ENCODE data around the gene DNAH5. TPM values are rescaled to one million over a fixed set of nuclear protein-coding genes. Genes with fewer than 3 reads are reported as not detected.

DNAH5 gene
- total and polyA plus RNA-seq, 2 of the 8 experiments (the other 6 are each of a cell fraction or from before 2014, with no cell fraction given), result 0.30 to 0.73 TPM

GRCh38 chr5:13662626-13663025 lies 281.9 kb downstream of the DNAH5 start:
- DNase-seq (ENCODE audit: low read depth in 1 of 2, low spot score in 2 of 2), result no peak
- TF ChIP-seq SIRT6 (IDR thresholded peaks at IDR 0.05; ENCODE audit: low read length), result no peak
- TF ChIP-seq POU5F1 (IDR thresholded peaks at IDR 0.05; ENCODE audit: low read depth, low read length), result no peak
- no peak for TF ChIP-seq CREB1 (IDR thresholded peaks at IDR 0.05)
- TF ChIP-seq CHD1 (IDR thresholded peaks at IDR 0.05; ENCODE audit: low read depth, low read length), result no peak
- no peak for TF ChIP-seq TEAD4 (IDR thresholded peaks at IDR 0.05; ENCODE audit: low read depth, low read length)
- no peak for TF ChIP-seq YY1 (IDR thresholded peaks at IDR 0.05; ENCODE audit: low read depth, low read length)
- no peak for TF ChIP-seq RFX5 (IDR thresholded peaks at IDR 0.05; ENCODE audit: borderline replicate concordance, low read depth, low read length)
- no peak for TF ChIP-seq MAFK (IDR thresholded peaks at IDR 0.05; ENCODE audit: low read depth, low read length)
- TF ChIP-seq KDM1A (IDR thresholded peaks at IDR 0.05; ENCODE audit: borderline replicate concordance, low read length), result no peak
- TF ChIP-seq SP2 (IDR thresholded peaks at IDR 0.05; ENCODE audit: low read length), result no peak
- TF ChIP-seq POLR2A (IDR thresholded peaks at IDR 0.05; ENCODE audit: control extremely low read depth in 1 of 2, low read depth in 2 of 2, low read length in 2 of 2), result no peak
- no peak for TF ChIP-seq ATF3 (IDR thresholded peaks at IDR 0.05; ENCODE audit: insufficient read depth, low read depth, low read length)
- TF ChIP-seq CBX8 (IDR thresholded peaks at IDR 0.05; ENCODE audit: borderline replicate concordance, low read depth, low read length), result no peak
- TF ChIP-seq TBP (IDR thresholded peaks at IDR 0.05; ENCODE audit: low read depth, low read length), result no peak
- TF ChIP-seq EZH2 (IDR thresholded peaks at IDR 0.05; ENCODE audit: low read depth, low read length, severe bottlenecking), result no peak
- no peak for TF ChIP-seq USF2 (IDR thresholded peaks at IDR 0.05; ENCODE audit: low read length)

More at GRCh38 chr5:13662626-13663025, 281.9 kb downstream of the DNAH5 start:
- H3K79me1 ChIP-seq (ENCODE audit: low read depth, low read length), result 0 out of 2 replicates have a peak, but pooled peaks cover 2% of the 10 kb centered on the region
- H3K23ac ChIP-seq (ENCODE audit: insufficient read length), result no peak overlapping the region
- H3K27me3 ChIP-seq (replicated peaks in 1 of 4; ENCODE audit: control insufficient read depth in 3 of 4, extremely low read depth in 1 of 4, insufficient read depth in 3 of 4, low read length in 3 of 4), result no peaks in the 10 kb centered on the region
- H2AK5ac ChIP-seq (ENCODE audit: low read depth, low read length), result no peak overlapping the region
- no peak overlapping the region for H4K5ac ChIP-seq (ENCODE audit: insufficient read length, low read depth, low read length)
- H4K8ac ChIP-seq (ENCODE audit: extremely low read depth, insufficient read depth, low read length), result no peak overlapping the region
- no peak overlapping the region for H2BK15ac ChIP-seq (ENCODE audit: low read length)
- no peaks in the 10 kb centered on the region for H3K23me2 ChIP-seq (ENCODE audit: low read depth, low read length)
- no peak overlapping the region for H3K4me3 ChIP-seq (ENCODE audit: extremely low read depth in 1 of 4, insufficient read depth in 2 of 4, low read depth in 3 of 4, low read length in 4 of 4)
- H3K4me2 ChIP-seq (ENCODE audit: insufficient read depth in 1 of 2, low read depth in 2 of 2, low read length in 2 of 2), result no peak overlapping the region
- H3K27ac ChIP-seq (ENCODE audit: low read depth, low read length), result no peak overlapping the region
- POLR2A ChIA-PET (ENCODE audit: partially characterized antibody), result no interaction called here
- H2BK5ac ChIP-seq (ENCODE audit: low read depth, low read length), result no peak overlapping the region
- no peaks in the 10 kb centered on the region for H4K20me1 ChIP-seq (replicated peaks in 1 of 2; ENCODE audit: control insufficient read depth in 1 of 2, insufficient read depth in 2 of 2, low read length in 2 of 2)
- CTCF ChIA-PET (ENCODE audit: partially characterized antibody), result interaction anchor here (0.6 kb wide), 1 partner anchor 297 kb away, joined by 6 read pairs; no protein-coding TSS in a partner anchor
- no peaks in the 10 kb centered on the region for H3K4me1 ChIP-seq (replicated peaks in 1 of 4; ENCODE audit: control insufficient read depth in 3 of 4, insufficient read depth in 4 of 4, low read length in 3 of 4)
- no peak overlapping the region for H2AFZ ChIP-seq (ENCODE audit: low read length)
- no peak overlapping the region for H2BK20ac ChIP-seq (ENCODE audit: low read length)
- H2BK12ac ChIP-seq (ENCODE audit: low read depth, low read length), result no peak overlapping the region
- H3K36me3 ChIP-seq (ENCODE audit: control insufficient read depth in 2 of 4, insufficient read depth in 4 of 4, low read length in 3 of 4), result no peaks in the 10 kb centered on the region
- no peak overlapping the region for H3K56ac ChIP-seq (replicated peaks; ENCODE audit: insufficient read length, low read depth, low read length)
- H3K14ac ChIP-seq (ENCODE audit: insufficient read length), result no peak overlapping the region
- no peak overlapping the region for H4K91ac ChIP-seq (replicated peaks; ENCODE audit: insufficient read length, low read length)
- H2BK120ac ChIP-seq (replicated peaks; ENCODE audit: low read depth, low read length), result no peak overlapping the region
- no peak overlapping the region for H3K18ac ChIP-seq (ENCODE audit: extremely low read depth, low read length)
- FAIRE-seq, result no peak
- no peak overlapping the region for H3K4ac ChIP-seq (replicated peaks; ENCODE audit: insufficient read length, low read depth, low read length)
- no peaks in the 10 kb centered on the region for H3K9me3 ChIP-seq (ENCODE audit: insufficient read depth in 2 of 2, low read depth in 1 of 2, low read length in 1 of 2)
- no peak overlapping the region for H3K9ac ChIP-seq (replicated peaks in 1 of 4; ENCODE audit: extremely low read depth in 1 of 4, low read depth in 3 of 4, low read length in 3 of 4)
- no peaks in the 10 kb centered on the region for H3K79me2 ChIP-seq (ENCODE audit: control insufficient read depth in 1 of 2, insufficient read depth in 2 of 2, low read length in 2 of 2)

Data from H1 (cell line).